Endothelial cell of umbilical vein (primary cell): ENCODE data around the gene PNPLA1. TPM values are rescaled to one million over a fixed set of nuclear protein-coding genes. Genes with fewer than 3 reads are reported as not detected.

Experiments
- BruUV-seq: library from RNA; stranded (reverse); fragments of 400-500 nt; replicated peaks from 2 replicates; lab custom pipeline; 2021; lab: Mats Ljungman, UMichigan
- CTCF ChIA-PET: fragments of 300-600, 350-600 bp; sonication (Branson Sonifier 250); formaldehyde crosslinking; loops from one replicate; lab custom pipeline; 2021; ENCODE audit warnings: antibody characterized with exemption, inconsistent platforms; lab: Charles Lee
- POLR2A ChIA-PET: fragments of 300-600, 350-600 bp; sonication (Branson Sonifier 250); formaldehyde crosslinking; loops from one replicate; lab custom pipeline; 2021; ENCODE audit warnings: antibody characterized with exemption, inconsistent platforms; lab: Charles Lee
- DNase-seq: peaks from one replicate; pipeline ENCODE4 v3.0.0-alpha.2; 2011; ENCODE audit warnings: low read depth, low spot score
- FAIRE-seq: peaks from 2 replicates; lab custom pipeline; 2011; peaks lifted over from hg19 to GRCh38; lab: Jason Lieb, UNC
- H2AFZ ChIP-seq: 2 replicates; pipeline ENCODE4 v1.6.0; 2012; ENCODE audit warnings: low read depth, low read length, control low read depth, inconsistent platforms
- H3K27ac ChIP-seq: 2 replicates; pipeline ENCODE4 v1.5.1; 2011; ENCODE audit warnings: low read depth, mild to moderate bottlenecking, control low read depth, low read length, moderate library complexity; ENCODE audit not compliant: insufficient read depth
- H3K27me3 ChIP-seq, 2 experiments: 2 replicates each; pipeline versions ENCODE4 v1.6.0 to v1.6.1; 2011; ENCODE audit warnings: low read length in 2 of 2, mixed read lengths in 1 of 2; ENCODE audit not compliant: control insufficient read depth in 2 of 2, insufficient read depth in 2 of 2
- H3K36me3 ChIP-seq, 2 experiments: 2 replicates in 1 of 2; 3 replicates in 1 of 2; pipeline ENCODE4 v1.5.1; 2011; ENCODE audit warnings: low read length in 2 of 2, mild to moderate bottlenecking in 1 of 2, moderate library complexity in 1 of 2; ENCODE audit not compliant: control insufficient read depth in 2 of 2, insufficient read depth in 2 of 2; ENCODE audit errors: extremely low read depth in 1 of 2
- H3K4me1 ChIP-seq: 3 replicates; pipeline ENCODE4 v1.5.1; 2011; ENCODE audit warnings: mild to moderate bottlenecking, low read length; ENCODE audit not compliant: control insufficient read depth, insufficient read depth; ENCODE audit errors: extremely low read depth
- H3K4me2 ChIP-seq: 2 replicates; pipeline ENCODE4 v1.6.1; 2011; ENCODE audit warnings: low read length, control low read depth, mixed read lengths; ENCODE audit not compliant: insufficient read depth
- H3K4me3 ChIP-seq, 3 experiments: fragments of 200-600 bp in 1 of 3; sonication (generic), shearing (Covaris generic) in 1 of 3; replicated peaks in 1 of 3; 2 replicates each; pipeline ENCODE4 v1.5.1; 2011 to 2016; ENCODE audit warnings: control low read depth in 3 of 3, low read length in 3 of 3, mild to moderate bottlenecking in 2 of 3, inconsistent platforms in 1 of 3, low read depth in 1 of 3, moderate library complexity in 1 of 3; ENCODE audit not compliant: insufficient read depth in 1 of 3
- H3K79me2 ChIP-seq: 2 replicates; pipeline ENCODE4 v1.6.0; 2012; ENCODE audit warnings: low read length, inconsistent platforms; ENCODE audit not compliant: control insufficient read depth, insufficient read depth
- H3K9ac ChIP-seq: replicated peaks from 2 replicates; pipeline ENCODE3; 2011; ENCODE audit warnings: low read length, control low read depth; ENCODE audit not compliant: insufficient read depth; ENCODE audit errors: extremely low read depth
- H3K9me1 ChIP-seq: replicated peaks from 3 replicates; pipeline ENCODE4 v1.6.0; 2011; ENCODE audit warnings: mild to moderate bottlenecking, low read length; ENCODE audit not compliant: control insufficient read depth, insufficient read depth; ENCODE audit errors: extremely low read depth
- H3K9me3 ChIP-seq: replicated peaks from 2 replicates; pipeline ENCODE4 v1.5.1; 2012; ENCODE audit warnings: low read length, inconsistent platforms; ENCODE audit not compliant: control insufficient read depth, insufficient read depth
- H4K20me1 ChIP-seq: replicated peaks from 2 replicates; pipeline ENCODE3; 2011; ENCODE audit warnings: mild to moderate bottlenecking, low read length; ENCODE audit not compliant: control insufficient read depth, insufficient read depth; ENCODE audit errors: extremely low read depth
- EZH2 ChIP-seq: IDR thresholded peaks from 2 replicates; pipeline ENCODE4 v1.6.1; 2012; ENCODE audit warnings: borderline replicate concordance, low read depth, mild to moderate bottlenecking, moderate library complexity, low read length, inconsistent platforms; ENCODE audit not compliant: severe bottlenecking
- FOS ChIP-seq: IDR thresholded peaks from 2 replicates; pipeline ENCODE4 v1.6.1; 2011; ENCODE audit warnings: mild to moderate bottlenecking, low read length, moderate library complexity, borderline replicate concordance; ENCODE audit not compliant: insufficient read depth
- GATA2 ChIP-seq: IDR thresholded peaks from 2 replicates; pipeline ENCODE4 v1.7.0; 2011; ENCODE audit warnings: low read depth, mild to moderate bottlenecking, moderate library complexity, mixed read lengths, low read length; ENCODE audit not compliant: insufficient read length, insufficient read depth
- JUN ChIP-seq: IDR thresholded peaks from 2 replicates; pipeline ENCODE4 v1.6.1; 2011; ENCODE audit warnings: borderline replicate concordance, low read depth; ENCODE audit not compliant: insufficient read length, insufficient read depth
- MYC ChIP-seq: IDR thresholded peaks from one replicate; pipeline ENCODE4 v1.6.1; 2011; ENCODE audit warnings: mild to moderate bottlenecking, low read depth, low read length
- POLR2A ChIP-seq: IDR thresholded peaks from 2 replicates; pipeline ENCODE4 v1.6.1; 2012; ENCODE audit warnings: low read depth, mild to moderate bottlenecking, control low read depth, low read length
- POLR2AphosphoS5 ChIP-seq: IDR thresholded peaks from 2 replicates; pipeline ENCODE4 v1.6.1; 2012; ENCODE audit warnings: low read depth, mild to moderate bottlenecking, control low read depth, low read length, moderate library complexity; ENCODE audit not compliant: insufficient read depth
- dilution Hi-C: fragments of 300-500 bp; cut with MboI; formaldehyde crosslinking; loops from one replicate; pipeline ENCODE4 v1.15.0; 2019; ENCODE audit warnings: low sequenced_read_pairs; ENCODE audit not compliant: extremely low pct_ligation_motif_present
- intact Hi-C: fragments of 100-400 bp; cut with micrococcal nuclease; formaldehyde crosslinking; loops from one replicate; pipeline ENCODE4 v1.10.0; 2022
- polyA plus RNA-seq, 4 experiments: library from polyadenylated mRNA; depleted of rRNA in 3 of 4; stranded (reverse) in 3 of 4; unstranded in 1 of 4; fragments of >200 nt; gene quantifications; 2 replicates each; pipeline versions ENCODE4 v1.2.1 to v1.2.3, GENCODE V29; 2011 to 2012; ENCODE audit warnings: missing spikeins in 1 of 4
- total RNA-seq: library from RNA; stranded (reverse); gene quantifications from 2 replicates; pipeline ENCODE4 v1.2.3, GENCODE V29; 2021
- TF ChIP-seq, protein P1 (sequence below): IDR thresholded peaks from 2 replicates; pipeline ENCODE4 v1.6.1; 2011; ENCODE audit not compliant: insufficient read depth, insufficient read length
- TF ChIP-seq, protein P2 (sequence below), 2 donors: IDR thresholded peaks; 1 replicate in 1 of 2; 2 replicates in 1 of 2; pipeline ENCODE4 v1.5.1; 2011; ENCODE audit warnings: low read length in 2 of 2, mild to moderate bottlenecking in 2 of 2, moderate library complexity in 2 of 2, control low read depth in 1 of 2, inconsistent platforms in 1 of 2, low read depth in 1 of 2; ENCODE audit not compliant: insufficient read depth in 1 of 2; ENCODE audit errors: extremely low read depth in 1 of 2

PNPLA1 gene
- total and polyA plus RNA-seq, 2 donors (not counting 3 experiments of a cell fraction or from before 2014, with no cell fraction given): not detected

DNA sequence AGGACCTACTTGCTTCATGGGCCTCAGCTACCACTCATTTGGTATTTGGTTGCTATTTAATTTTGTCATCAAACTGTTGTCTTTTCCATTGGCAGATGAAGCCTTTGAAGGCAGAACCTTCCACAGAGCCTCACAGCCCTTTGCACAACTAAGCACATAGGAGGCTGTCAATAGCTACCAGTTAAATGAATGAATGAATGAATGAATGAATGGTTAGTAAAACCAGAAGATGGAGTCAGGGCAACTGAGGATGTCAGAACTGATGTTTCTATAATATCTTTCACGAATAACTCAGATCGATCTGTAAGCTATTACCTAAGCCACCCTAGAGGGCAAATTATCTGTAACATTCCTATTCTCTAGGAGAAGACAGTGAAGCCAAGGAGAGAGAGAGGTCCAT, 47.8 kb downstream of the PNPLA1 start:
- Histone ChIP-seq H3K9me3 (no peaks in the 10 kb centered on the region), H3K4me1 (no peaks in the 10 kb centered on the region), H3K27ac (no peak overlapping the region), H3K4me2 (no peak overlapping the region), H3K36me3 (no peaks in the 10 kb centered on the region), H4K20me1 (no peaks in the 10 kb centered on the region), H2AFZ (no peak overlapping the region), H3K79me2 (no peaks in the 10 kb centered on the region), H3K27me3 (peaks cover 17% of the 10 kb centered on the region in 2 experiments), H3K9me1 (no peaks in the 10 kb centered on the region), H3K4me3 (no peak overlapping the region), H3K9ac (no peak overlapping the region)
- intact Hi-C loops: no loop called here
- CTCF ChIA-PET: interaction anchor here (1.0 to 3.4 kb wide), 4 partner anchors 8 to 23 kb away, joined by 3 to 27 read pairs (median 6); no protein-coding TSS in a partner anchor
- DNase-seq (no peak), FAIRE-seq (no peak)
- no TSS peak for BruUV-seq
- POLR2A ChIA-PET: no interaction called here
- dilution Hi-C loops: no loop called here
- TF ChIP-seq, protein P1, sequence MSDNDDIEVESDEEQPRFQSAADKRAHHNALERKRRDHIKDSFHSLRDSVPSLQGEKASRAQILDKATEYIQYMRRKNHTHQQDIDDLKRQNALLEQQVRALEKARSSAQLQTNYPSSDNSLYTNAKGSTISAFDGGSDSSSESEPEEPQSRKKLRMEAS: no peak
- TF ChIP-seq JUN (no peak), POLR2AphosphoS5 (no peak), FOS (no peak), MYC (no peak), GATA2 (no peak), EZH2 (no peak), POLR2A (no peak)
- TF ChIP-seq, protein P2, sequence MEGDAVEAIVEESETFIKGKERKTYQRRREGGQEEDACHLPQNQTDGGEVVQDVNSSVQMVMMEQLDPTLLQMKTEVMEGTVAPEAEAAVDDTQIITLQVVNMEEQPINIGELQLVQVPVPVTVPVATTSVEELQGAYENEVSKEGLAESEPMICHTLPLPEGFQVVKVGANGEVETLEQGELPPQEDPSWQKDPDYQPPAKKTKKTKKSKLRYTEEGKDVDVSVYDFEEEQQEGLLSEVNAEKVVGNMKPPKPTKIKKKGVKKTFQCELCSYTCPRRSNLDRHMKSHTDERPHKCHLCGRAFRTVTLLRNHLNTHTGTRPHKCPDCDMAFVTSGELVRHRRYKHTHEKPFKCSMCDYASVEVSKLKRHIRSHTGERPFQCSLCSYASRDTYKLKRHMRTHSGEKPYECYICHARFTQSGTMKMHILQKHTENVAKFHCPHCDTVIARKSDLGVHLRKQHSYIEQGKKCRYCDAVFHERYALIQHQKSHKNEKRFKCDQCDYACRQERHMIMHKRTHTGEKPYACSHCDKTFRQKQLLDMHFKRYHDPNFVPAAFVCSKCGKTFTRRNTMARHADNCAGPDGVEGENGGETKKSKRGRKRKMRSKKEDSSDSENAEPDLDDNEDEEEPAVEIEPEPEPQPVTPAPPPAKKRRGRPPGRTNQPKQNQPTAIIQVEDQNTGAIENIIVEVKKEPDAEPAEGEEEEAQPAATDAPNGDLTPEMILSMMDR (IDR thresholded peaks at IDR 0.05; ENCODE audit: extremely low read depth in 1 of 2, insufficient read depth in 1 of 2, low read depth in 1 of 2, low read length in 2 of 2): no peak
